Prostate gland (tissue), 2 donors: ENCODE measurements around the gene PRR9.
"Not testable (repeated sequence)": the region's sequence is repeated elsewhere in the genome, so short reads cannot be mapped to it uniquely, and the experiment has no call there.

Experiments used
- POLR2A ChIP-seq: fragments of 450-650 bp; IDR thresholded peaks from one replicate; pipeline ENCODE4 v1.6.1; 2016; ENCODE audit warnings: antibody characterized with exemption, mild to moderate bottlenecking
- POLR2AphosphoS5 ChIP-seq: sonication (generic); formaldehyde crosslinking; IDR thresholded peaks from one replicate; pipeline ENCODE4 v1.6.1; 2017; ENCODE audit warnings: antibody characterized with exemption
- TF ChIP-seq, protein P1 (sequence below), 4 experiments: fragments of 200-600 bp in 2 of 4; fragments of 450-650 bp in 2 of 4; sonication (generic) in 2 of 4; IDR thresholded peaks; 1 replicate in 3 of 4; 2 replicates in 1 of 4; pipeline ENCODE4 v1.5.1; 2016 to 2019; ENCODE audit warnings: antibody characterized with exemption in 4 of 4, mild to moderate bottlenecking in 2 of 4, moderate library complexity in 2 of 4

DNA sequence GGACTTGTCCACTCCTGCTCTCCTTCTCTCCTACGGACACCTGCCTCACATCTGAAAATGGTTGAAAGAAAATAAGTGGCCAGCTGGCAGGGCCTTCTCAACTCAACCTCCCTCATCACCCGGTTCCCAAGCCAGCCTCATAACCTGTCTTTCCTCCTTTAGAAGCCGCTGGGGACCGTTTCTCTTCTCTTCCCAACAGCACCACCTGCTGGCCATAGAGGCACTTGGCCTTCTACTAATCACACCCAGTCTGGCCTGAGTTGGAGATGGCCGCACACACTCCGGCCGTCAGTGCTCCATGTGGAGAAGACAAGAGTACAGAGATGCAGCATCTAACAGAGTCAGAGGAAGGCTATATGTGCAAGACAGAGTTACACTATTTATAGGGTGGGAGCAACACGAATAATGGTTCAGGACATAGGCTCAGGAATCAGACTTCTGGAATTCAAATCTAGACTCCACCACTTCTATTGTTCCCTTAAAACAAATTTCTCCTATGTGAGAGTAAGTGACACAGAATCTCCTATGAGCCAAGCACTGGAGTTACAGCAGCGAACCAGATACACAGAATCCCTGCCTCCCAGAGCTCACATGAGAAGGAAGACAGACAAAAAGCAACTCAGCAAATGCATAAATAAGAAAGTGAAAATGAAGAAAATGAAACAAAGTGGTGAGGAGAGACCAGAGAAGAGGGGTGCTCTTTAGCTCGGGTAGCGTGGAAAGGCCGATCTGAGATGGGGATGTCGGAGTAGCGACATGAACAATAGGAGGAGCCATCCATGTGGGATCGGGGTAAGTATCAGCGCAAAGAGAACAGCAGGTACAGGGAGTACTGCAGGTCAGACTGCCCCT lies 5.9 kb downstream of the PRR9 start:
- TF ChIP-seq, protein P1, sequence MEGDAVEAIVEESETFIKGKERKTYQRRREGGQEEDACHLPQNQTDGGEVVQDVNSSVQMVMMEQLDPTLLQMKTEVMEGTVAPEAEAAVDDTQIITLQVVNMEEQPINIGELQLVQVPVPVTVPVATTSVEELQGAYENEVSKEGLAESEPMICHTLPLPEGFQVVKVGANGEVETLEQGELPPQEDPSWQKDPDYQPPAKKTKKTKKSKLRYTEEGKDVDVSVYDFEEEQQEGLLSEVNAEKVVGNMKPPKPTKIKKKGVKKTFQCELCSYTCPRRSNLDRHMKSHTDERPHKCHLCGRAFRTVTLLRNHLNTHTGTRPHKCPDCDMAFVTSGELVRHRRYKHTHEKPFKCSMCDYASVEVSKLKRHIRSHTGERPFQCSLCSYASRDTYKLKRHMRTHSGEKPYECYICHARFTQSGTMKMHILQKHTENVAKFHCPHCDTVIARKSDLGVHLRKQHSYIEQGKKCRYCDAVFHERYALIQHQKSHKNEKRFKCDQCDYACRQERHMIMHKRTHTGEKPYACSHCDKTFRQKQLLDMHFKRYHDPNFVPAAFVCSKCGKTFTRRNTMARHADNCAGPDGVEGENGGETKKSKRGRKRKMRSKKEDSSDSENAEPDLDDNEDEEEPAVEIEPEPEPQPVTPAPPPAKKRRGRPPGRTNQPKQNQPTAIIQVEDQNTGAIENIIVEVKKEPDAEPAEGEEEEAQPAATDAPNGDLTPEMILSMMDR (IDR thresholded peaks at IDR 0.05), result peak in 3 of 4 experiments; percentile 37 to 64 (median 49)
- not testable (repeated sequence) for TF ChIP-seq POLR2AphosphoS5, POLR2A
